NOMO-1 (cell line): ENCODE measurements around the gene KIF23.

Source experiments
- DNase-seq, 2 experiments: peaks; one replicate each; lab custom pipeline; 2025; ENCODE audit not compliant: unreplicated experiment in 2 of 2; lab: John Stamatoyannopoulos, UW

The KIF23 gene

DNA sequence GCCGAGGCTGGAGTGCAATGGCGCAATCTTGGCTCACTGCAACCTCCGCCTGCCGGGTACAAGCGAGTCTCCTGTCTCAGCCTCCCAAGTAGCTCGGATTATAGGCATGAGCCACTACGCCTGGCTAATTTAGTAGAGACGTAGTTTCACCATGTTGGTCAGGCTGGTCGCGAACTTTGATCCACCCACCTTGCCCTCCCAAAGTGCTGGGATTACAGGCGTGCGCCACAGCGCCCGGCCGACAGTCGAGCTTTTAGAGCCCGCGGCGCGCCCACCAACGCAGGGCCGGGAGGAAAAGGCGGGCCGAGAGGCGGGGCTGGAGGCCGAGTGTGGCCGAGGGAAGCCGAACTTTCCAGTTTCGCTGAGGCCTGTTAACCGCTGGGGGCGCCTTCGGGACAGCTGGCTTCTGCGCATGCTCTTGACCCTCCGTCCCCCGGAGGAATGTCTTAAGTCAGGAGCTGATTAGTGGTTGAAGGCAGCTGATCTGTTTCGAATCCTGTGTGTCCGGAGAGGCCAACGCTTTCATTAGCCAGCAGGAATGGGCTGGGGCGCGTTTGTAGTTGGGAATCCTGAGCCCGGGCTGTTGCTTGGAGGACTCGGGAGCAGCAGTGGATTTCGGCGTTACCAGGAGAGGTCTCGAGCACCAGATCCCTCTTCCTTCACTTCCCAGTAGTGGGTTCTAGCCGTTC lies 48.5 kb downstream of the KIF23 start:
- peak; percentile 95 for DNase-seq

DNA sequence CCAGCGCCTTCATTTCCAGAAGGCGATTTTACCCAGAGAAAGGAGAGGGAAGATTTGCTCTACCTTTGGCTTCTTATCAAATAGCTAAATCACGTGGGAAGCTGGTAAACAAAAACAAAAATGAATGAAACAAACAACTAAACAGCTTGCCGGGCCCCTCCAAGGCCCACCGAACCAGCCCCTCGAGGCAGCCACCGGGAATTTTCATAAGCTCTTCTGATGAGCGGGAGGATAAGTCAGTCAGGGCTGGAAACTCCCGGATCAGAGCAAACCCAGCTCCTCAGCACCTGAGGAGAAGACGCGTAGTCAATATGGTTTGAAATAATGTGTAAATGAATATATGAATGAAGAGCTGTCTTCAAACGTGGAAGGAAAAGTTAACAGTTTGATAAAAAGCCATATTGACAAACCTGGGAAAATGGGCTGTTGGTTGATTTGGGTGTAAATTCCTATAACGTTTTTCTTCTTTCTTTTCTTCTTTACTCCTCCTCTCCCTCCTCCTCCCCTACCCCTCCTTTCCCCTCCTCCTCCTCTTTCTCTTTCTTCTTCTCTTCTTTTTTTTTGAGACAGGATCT lies 49.1 kb downstream of the KIF23 start:
- no peak for DNase-seq

DNA sequence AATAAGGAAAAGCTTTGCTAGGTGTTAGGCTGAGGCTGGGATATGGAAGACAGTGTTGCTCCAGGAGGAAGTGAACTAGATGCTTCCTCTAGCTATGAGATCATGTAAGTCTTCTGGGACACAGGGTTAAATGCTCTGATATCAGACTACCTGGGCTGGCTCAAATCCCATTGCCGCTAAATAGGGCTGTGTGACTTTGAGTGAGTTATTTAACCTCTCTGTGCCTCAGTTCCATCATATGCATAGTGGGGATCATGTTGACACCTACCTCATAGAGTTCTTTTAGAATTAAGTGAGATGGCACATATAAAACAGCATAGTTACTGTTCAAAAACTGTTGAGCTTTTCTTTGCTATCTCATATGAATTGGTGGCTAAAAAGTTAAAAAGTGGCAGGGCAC lies 51.1 kb downstream of the KIF23 start:
- DNase-seq, result no peak

GRCh38 chr15:69466733-69467132 lies 52.6 kb downstream of the KIF23 start:
- DNase-seq, result no peak

DNA sequence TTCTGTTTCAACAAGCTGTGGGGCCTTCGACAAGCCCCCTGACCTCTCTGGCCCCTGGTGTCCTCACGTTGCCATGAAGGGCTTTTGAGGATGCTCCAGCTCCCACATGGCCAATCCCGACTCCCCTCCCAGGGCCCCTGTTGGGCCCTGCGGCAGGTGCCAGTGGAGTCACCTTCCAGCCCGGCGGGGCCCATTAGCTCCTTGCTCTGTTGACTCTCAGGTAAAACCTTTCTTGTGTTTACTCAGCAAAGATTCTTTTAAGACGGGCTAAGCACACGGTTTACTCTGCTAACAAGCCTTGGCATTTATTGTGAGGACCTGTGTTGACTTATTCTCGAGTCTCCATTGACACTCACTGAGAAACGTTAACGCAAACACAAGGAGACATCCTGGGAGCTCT lies 53.5 kb downstream of the KIF23 start:
- no peak for DNase-seq

DNA sequence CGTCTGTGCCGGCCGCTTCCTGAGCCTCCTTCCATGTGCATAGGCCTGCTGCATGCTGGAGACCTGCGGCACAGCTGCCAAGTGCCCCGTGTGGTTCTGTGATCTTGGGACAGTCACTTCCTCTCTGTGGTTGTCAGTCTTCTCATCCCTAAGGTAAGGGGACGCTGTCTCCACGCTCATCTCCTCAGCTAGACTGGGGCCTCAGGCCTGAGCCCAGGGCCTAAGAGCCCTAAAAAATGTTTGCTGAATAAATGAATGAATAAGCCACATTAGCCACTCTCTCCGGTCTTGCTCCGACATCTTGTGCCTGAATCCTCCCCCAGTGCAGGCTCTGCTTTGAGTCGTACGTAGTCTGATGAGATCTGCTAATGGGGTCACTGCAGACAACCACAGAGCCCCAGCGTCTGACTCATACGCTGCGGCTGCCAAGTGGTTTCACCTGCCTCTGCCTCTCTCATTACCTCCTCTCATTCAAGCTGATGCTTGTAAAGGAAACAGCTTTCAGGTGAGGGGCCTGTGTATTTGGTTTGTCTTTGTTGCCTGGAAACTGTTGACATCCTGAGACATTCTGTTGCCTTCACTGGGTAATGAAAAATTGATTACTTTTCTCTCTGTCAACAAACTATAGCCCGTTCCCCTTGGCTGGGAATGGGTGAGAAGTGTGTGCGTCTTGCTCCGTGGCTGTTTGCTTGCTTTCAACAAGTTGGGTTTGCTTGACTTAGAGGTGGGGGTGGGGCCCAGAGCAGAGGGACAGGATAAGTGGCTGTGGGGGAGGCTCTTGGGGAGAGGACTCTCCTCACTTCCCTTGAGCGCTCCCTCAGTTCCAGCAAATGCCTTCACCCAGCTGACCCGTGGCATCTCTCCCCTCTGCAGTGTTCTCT lies 54.3 kb downstream of the KIF23 start:
- DNase-seq, result peak in 1 of 2 experiments; percentile 20

DNA sequence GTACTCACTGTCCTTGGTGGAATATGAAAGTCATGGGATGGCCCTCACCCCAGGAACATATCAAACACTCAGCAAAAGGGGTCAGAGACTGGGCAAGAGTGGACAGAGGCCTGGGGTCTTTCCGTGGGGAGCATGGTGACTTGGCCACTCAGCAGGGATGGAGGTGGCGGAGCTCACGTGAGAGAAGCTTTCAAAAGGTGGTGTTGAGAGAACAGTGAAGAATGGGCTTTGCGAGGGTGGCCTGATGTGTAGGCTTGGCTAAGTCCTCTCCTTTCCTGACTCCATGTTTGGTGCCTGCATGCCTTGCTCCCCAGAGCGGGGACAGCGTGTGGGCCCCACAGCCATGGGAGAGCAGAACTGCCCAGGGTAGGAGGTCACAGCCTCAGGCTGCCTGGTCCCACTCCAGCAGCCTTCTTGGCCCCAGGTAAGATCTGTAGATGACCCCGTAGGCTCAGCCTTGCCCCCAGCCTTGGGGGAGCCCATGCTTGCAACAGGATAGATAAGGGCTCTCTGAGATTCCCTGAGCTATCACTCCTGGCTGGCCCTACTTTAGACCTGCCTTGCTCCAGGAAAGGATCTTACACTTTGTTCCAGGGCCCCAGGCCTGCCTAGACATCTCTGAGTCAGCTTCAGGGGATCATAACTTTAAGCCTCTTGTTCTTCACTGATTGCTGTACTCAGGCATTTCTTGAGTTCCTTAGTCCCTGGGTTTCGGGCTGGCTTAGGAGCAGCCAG lies 55.5 kb downstream of the KIF23 start:
- no peak for DNase-seq

GRCh38 chr15:69472046-69472445 lies 57.9 kb downstream of the KIF23 start:
- DNase-seq, result no peak

DNA sequence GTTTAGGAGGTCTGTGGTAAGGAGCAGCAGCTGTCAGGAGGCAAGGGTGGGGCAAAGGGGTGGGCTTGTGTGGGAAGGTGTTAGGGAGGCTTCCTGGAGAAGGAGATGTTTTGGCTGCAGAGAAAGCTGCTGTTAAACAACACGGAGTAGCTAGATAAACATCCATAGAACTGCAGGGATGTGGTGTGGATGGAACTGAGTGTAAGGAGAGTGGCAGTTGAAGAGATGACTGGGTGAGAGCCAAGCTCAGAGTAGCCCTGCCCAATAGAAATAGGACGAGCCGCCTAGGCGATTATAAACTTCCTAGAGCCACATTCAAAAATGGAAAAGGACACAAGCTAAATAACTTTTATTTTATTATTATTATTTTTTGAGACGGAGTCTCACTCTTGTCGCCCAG lies 58.4 kb downstream of the KIF23 start:
- no peak for DNase-seq

DNA sequence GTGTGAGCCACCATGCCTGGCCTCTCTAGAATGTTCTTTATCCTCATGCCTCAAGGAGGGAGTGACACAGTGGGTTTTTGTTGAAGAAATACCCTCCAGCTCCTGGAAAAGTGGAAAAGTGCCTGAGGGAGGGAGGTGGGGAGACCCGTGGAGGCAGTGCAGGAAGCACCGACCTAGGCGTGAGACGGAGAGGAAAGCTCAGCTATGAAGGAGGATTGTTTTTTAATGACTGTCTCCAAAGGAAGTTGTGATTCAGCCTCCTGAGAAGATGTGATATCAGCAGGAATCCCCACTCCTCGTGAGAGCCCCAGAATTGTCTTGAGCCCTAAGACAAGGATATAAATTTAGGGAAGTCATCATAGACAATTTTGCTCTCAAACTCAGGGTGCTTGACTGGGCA lies 60.1 kb downstream of the KIF23 start:
- DNase-seq, result no peak

GRCh38 chr15:69474846-69475455 lies 60.8 kb downstream of the KIF23 start:
- DNase-seq, result no peak

GRCh38 chr15:69475769-69476358 lies 61.7 kb downstream of the KIF23 start:
- DNase-seq, result peak; percentile 30 to 33

GRCh38 chr15:69476704-69477473 lies 62.7 kb downstream of the KIF23 start:
- DNase-seq, result no peak

DNA sequence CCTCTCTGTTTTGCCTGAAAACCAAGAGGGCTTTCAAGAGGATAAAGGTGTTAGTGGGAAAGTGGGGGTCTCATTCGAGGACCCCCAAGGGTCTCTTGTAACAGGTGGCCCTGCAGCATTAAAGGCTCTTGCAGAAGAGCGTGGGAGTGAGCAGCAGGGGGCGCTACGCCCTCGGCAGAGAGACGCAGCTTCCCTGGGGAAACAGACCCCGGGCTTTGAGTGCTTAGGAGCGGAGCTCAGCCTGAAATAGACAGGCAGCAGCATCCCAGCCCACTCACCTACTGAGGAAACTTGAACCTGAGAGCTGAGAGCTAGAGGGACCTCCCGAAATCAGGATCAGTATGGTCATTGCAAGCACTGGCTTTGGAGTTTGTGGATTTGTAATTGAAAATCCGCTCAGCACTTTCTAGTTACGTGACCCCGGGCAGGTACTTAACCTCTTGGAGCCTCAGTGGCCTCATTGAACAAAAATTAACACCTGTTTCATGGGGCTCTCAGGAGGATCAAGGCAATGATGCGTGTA lies 64.2 kb downstream of the KIF23 start:
- DNase-seq, result peak; percentile 39 to 41

GRCh38 chr15:69479081-69479480 lies 64.9 kb downstream of the KIF23 start:
- no peak for DNase-seq

- DNase-seq, result no peak
These were observed 65.8 kb downstream of the KIF23 start for GRCh38 chr15:69479971-69480370.

DNA sequence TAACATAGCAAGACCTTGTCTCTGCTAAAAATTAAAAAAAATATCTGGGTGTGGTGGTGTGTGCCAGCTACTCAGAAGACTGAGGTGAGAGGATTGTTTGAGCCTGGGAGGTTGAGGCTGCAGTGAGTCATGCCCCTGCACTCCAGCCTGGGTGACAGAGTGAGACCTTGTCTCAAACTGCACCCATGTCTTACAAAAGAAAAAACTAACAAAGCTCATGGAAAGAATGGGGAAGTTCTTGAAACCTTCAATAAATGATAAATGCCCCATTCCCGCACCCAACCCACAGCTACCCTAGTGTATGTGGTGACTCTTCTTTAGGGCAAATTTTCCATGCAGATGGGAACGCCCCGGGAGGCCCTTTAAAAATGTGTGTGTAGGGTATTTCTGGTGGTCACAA lies 66.8 kb downstream of the KIF23 start:
- no peak for DNase-seq

DNA sequence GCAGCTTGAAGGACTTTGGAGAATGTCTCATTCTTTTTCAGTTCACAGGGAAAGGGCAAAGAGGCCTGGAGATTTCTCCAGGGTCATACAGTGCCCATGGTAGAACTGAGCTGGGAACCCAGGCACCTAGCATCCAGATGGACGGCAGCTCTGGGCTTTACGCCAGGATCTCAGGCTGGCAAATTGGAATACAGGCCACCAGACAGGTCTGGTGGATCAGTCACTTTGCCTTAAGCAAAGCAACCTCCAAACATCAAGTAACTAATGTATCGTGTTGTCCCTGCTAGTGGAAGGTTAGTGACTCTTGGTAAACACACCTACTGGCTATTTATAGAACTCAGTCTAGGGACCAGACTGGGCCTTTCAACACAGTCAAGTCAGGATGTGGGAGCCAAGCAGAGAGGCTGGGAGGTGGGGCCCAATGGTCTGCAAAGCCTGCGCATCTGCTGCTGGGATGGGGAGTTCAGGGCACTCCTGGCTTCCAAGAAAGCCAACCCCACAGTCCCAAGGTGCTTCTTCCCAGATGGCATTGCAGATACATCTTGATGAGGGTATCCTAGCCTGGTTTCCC lies 68.6 kb downstream of the KIF23 start:
- DNase-seq, result no peak

- DNase-seq, result no peak
These were observed 70.7 kb downstream of the KIF23 start for GRCh38 chr15:69484837-69485236.
